T-helper 2 cell (primary cell): ENCODE measurements around the gene LRRC27.
"Not testable (repeated sequence)": the region's sequence is repeated elsewhere in the genome, so short reads cannot be mapped to it uniquely, and the experiment has no call there.

Experiments
- DNase-seq, 5 experiments: peaks; one replicate each; pipeline versions ENCODE4 v3.0.0 to v3.0.0-alpha.2; 2012 to 2022

LRRC27 gene

GRCh38 chr10:132316133-132316532 lies 15.9 kb upstream of the LRRC27 start:
- no peak for DNase-seq

DNA sequence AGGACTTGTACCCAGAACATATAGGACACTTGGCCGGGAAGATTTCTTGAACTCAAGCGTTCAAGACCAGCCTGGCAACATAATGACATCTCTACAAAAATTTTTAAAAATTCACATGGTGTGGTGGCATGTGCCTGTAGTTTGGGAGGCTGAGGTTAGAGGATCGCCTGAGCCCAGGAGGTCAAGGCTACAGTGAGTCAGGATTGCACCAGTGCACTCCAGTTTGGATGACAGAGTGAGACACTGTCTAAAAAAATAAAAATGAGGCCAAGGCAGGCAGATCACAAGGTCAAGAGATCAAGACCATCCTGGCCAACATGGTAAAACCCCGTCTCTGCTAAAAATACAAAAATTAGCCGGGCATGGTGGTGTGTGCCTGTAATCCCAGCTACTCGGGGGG lies 14.5 kb upstream of the LRRC27 start:
- DNase-seq = not testable (repeated sequence)

DNA sequence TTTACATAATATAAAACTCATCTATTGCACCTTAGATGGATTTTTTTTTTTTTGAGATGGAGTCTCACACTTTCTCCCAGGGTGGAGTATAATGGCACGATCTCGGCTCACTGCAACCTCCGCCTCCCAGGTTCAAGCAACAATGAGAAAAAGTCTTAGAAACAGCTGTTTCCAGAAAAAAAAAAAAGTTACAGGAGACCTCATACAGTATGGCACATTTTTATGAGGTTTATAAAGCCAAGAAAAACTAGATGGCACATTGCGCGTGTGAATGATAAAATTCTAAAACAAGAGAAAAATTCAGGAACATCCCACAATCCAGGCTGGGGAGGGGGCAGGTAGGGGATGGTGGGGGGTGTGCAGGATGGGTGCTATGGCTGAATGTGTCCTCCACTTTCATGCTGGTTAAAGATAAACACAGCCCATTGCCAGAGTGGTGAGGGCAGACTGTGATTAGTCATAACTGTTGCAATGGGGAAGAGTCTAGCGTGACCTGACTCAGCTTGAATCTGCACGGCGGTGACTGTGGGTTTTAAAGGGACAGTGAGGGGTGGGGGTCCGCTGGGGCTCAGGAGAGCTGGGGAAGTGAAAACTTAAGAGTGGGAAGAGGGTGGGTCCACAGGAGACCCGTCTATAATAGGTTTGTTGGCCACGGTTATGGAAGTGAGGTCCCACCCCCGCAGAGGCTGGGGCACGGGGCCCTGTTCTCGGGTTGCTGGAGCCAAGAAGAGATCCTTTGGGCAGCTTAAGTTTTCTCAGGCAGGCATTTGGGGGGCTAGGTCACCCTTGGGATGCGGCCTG lies 11.9 kb upstream of the LRRC27 start:
- DNase-seq = peak in 1 of 5 experiments; percentile 89

DNA sequence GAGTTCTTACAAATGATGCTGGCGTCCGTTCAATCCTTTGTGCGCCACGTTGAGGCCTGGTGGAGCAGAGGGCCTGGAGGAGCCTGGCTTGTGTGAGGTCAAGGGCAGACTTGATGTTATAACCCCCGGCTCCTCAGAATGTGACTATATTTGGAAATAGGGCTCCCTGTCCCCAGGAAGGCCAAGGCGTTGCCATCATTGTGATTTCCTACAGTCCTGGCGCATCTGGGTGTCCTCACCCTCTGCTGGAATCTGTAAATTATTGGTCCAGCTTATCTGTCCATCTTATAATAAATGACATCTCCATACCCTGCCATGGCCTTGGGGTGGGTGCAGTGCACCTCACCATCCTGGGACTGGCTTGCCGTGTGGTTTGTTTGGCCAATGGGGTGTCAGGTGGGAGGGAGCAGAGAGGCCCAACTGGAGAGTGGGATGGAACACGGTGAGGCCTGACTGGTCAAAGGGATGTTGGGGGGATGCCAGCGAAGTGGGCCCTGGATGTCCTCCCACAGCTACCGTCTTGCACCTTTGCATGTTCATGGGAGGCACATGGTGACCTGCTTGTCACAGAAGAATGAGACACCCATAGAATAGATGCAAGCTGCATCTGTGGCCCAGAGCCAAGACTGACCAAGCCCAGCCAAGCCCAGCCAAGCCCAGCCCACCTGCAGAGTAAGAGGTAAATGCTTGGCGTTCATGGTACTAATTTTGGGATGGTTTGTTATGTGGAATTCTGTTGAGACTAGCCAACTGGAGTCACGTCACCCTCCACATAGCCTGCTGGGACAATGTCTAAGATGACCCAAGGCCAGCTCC lies 11.1 kb upstream of the LRRC27 start:
- no peak for DNase-seq

DNA sequence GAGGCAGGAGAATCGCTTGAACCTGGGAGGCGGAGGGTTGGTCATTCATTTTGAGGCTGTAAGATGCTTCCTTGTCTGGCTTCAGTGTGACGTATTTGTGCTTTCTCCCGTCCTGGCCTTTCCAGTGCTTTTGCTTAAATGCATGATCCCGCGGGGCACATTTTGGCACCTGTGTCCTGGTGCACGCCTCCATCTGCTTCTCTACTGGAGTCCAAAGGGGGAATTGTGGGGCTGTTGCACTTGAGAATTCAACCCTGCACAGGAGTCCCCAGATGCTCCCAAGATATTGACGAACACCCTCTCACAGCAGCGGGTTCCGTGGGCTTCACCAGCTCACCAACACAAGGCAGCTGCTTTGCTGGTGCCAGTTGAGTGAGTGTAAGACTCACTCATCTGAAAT lies 10.3 kb upstream of the LRRC27 start:
- no peak for DNase-seq

DNA sequence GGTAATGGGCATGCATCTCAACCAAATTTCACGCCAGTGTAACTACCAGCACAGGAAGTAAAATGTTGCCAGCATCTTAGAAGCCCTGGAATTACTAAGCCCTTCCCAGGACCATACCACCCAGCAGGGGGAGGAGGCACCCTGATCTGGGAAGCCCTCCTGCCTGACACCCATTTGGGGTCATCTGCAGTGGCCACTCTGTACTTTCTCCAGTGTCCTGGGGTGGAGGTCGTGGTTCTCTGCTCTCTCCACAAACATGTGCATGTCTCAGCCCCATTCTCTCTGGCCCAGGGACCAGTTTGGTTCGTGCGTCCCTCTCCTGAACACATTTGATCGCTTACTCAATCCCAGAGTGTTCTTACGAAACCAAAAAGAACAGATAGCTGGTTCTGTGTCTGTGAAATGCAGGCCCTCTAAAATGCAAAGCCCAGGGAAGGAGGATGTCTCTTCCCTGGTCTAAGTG lies 9.4 kb upstream of the LRRC27 start:
- DNase-seq = no peak

DNA sequence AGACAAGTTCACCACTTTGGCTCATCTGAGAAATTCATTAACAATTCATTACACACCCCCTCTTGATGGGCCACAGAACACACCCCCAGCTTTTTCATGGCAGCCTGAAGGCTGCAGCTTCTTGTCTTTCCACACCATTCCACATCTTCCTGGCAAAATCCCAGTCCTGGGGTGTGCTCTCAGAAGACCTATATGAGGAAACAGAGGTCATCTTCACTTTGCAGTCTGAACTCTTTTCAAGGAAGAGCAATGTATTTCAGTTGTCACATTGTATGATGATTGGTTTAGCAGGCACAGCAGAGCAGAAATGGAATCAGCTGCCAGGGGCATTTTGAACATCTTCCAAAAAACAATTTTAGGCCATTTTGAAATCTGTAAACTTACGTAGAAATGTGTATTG lies 7.8 kb upstream of the LRRC27 start:
- DNase-seq = no peak

GRCh38 chr10:132326344-132326889 lies 5.6 kb upstream of the LRRC27 start:
- no peak for DNase-seq

DNA sequence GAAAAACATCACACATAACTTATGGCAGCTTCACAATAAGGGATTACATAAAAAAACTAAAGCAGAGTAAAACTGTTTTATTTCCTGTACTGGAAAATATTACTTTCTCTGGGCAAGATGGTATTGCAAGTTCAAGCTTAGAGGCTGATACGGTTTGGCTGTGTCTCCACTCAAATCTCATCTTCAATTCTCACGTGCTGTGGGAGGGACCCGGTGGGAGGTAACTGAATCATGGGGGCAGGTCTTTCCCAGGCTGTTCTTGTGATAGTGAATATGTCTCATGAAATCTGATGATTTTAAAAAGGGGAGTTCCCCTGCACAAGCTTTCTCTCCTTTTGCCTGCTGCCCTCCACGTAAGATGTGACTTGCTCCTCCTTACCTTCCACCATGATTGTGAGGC lies 5.1 kb upstream of the LRRC27 start:
- DNase-seq = peak in 1 of 5 experiments; percentile 45

DNA sequence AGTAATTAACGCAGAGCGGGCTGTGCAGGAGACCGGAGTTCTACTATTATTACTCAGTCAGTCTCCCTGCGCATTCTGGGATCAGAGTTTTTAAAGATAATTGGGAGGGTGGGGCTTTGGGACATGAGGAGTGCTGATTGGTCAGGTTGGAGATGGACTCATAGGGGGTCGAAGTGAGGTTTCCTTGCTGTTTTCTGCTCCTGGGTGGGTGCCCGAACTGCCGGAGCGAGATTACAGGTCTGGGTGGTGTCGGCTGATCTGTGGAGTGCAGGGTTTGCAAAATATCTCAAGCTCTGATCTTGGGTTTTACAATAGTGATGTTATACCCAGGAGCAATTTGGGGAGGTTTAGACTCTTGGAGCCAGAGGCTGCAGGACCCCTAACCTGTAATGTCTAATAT lies 3.9 kb upstream of the LRRC27 start:
- DNase-seq = no peak

DNA sequence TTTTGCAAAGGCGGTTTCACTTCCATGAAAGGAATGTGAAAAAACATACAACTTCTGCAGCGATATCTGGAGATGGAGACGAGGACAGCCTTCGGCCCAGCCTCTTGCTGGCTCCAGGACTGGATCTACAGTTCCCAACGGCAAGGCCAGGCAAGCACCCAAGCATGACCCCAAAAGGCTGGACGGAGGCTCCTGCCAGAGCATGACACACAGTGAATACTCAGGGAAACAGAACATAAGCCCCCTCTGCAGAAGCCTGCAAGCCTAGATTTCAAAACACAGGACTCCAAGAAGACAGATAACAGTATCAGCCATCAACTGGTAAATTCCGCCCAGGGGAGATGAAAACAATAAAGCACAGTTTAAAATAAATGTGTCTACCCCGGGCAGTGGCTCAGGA lies 3.3 kb upstream of the LRRC27 start:
- DNase-seq = no peak

DNA sequence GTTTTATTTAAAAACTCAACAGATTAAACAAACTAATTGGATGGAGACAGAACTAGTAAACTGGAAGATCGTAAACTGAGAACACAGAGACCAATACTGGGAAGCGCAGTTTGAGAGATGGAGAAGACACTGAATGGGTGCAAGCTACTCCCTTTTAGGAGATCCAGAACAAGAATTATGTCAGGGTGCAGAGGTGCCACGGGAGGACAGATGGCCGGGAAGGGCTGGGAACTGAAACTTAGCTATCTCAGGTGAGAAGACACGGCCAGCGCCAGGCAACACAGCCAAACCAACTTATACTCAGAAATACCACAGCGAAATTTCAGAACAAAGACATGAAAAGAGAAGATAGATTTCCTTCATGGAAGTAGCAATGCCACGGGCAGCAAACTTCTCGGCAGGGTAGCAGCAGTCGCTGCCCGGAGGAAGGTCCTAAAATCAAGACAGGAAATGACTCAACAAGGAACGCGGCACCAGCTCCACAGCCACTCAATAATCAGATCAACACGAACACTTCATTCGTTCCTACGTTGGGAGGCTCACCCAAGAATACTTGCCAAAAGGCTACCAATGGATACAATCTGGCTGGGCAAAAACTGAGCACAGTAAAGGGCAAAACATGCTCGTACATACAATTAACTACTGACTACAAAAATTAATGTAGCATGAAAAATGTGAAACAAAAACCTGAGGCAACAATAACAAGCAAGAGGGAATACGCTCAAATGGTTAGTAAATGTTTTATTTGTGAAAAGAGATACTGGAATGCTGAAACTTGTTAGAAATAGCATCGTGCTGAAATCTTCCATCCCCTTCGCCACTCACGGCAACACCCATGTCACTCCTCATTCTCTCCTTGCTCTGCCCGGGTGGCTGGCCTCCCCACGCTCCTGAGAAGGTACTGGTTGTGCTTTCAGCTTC lies 2.2 kb upstream of the LRRC27 start:
- DNase-seq = peak in 1 of 5 experiments; percentile 61

DNA sequence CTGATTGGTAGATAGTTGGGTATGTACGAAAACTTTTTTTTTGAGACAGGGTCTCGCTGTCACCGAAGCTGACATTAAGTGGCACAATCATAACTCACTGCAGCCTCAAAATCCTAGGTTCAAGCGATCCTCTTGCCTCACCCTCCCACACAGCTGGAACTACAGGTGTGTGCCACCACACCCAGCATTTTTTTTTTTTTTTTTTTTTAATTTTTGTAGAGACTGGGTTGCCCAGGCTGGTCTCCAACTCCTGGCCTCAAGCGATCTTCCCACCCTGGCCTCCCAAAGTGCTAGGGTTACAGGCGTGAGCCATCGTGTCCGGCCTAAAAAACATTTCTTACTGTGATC lies 1.5 kb upstream of the LRRC27 start:
- no peak for DNase-seq

DNA sequence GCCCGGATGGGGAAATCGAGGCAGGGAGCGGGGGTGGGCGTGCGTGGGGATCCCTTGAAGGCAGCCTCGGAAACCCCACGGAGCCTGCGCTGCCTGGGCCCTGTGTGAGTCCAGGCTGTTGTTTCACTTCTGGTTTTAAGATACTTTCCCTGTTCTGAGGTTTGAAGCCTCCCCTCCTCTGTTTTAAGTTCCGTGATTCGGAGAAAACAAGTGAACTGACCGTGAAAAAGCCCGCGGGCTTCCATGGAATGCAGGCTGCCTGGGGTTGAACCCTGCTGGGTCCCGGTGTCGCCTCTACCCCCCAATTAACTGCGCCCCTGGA lies 401 bp downstream of the LRRC27 start:
- DNase-seq = no peak

- DNase-seq = no peak
Measured at GRCh38 chr10:132333386-132333785, 1.4 kb downstream of the LRRC27 start.

DNA sequence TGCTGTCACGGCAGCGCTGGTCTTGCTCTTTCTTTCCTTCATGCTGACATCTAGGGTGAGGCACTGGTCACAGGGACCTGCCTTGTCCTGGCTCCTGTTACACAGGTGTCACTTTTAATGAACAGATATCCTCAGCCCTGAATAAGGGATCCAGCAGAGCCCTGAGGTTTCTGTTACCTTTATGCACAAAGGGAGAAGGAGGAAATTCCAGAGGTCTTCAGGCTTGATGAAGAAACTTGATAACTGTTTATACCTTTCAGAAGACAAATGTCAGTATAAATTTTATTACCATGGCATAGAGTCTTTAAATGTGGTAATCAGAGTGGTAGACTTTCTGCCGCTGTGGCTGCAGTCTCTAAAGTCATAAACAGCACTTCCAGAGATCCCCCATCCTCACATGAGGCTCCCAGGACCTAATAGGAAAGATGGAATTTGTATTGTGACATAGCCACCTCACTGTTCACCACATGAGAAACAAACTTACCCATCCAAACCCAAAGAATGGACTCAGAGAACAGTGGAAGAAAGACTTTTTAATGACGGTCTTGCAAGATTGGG lies 2.7 kb downstream of the LRRC27 start:
- no peak for DNase-seq

GRCh38 chr10:132335189-132336063 lies 3.4 kb downstream of the LRRC27 start:
- no peak for DNase-seq

- DNase-seq = no peak
Measured at GRCh38 chr10:132336064-132336746, 4.2 kb downstream of the LRRC27 start.

DNA sequence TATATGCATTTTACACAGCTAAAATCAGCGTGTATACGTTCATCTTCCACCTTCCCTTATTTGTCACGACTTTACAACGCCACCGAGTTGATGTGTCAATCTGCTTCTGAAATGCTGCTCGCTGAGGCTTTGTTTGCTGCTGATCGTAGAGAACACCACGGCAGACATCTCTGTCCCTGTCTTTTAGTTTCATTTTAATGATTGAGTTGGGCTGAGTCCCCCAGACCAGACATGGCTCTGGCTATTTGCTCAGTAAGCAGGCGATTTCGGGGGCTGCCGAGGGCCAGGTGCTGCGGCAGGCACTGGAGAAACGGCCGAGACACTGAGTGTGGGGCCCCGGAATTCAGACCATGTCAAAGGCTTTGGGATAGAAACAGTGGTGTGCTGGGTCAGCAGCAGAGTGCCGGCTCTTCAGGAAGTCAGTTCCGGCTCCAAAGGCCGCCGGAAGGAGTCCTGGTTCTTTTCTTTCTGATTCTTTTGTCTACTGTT lies 5.0 kb downstream of the LRRC27 start:
- DNase-seq = peak in 1 of 5 experiments; percentile 46

GRCh38 chr10:132337854-132338253 lies 5.9 kb downstream of the LRRC27 start:
- not testable (repeated sequence) for DNase-seq

GRCh38 chr10:132338876-132339275 lies 6.9 kb downstream of the LRRC27 start:
- no peak for DNase-seq
